GM12874 (cell line): ENCODE results near the gene VPS13D.

Source experiments
- TF ChIP-seq, protein P1 (sequence below): IDR thresholded peaks from 2 replicates; pipeline ENCODE4 v1.5.1; 2011; ENCODE audit warnings: low read depth, mild to moderate bottlenecking, control low read depth, low read length, moderate library complexity; ENCODE audit not compliant: insufficient read depth

The VPS13D gene

DNA sequence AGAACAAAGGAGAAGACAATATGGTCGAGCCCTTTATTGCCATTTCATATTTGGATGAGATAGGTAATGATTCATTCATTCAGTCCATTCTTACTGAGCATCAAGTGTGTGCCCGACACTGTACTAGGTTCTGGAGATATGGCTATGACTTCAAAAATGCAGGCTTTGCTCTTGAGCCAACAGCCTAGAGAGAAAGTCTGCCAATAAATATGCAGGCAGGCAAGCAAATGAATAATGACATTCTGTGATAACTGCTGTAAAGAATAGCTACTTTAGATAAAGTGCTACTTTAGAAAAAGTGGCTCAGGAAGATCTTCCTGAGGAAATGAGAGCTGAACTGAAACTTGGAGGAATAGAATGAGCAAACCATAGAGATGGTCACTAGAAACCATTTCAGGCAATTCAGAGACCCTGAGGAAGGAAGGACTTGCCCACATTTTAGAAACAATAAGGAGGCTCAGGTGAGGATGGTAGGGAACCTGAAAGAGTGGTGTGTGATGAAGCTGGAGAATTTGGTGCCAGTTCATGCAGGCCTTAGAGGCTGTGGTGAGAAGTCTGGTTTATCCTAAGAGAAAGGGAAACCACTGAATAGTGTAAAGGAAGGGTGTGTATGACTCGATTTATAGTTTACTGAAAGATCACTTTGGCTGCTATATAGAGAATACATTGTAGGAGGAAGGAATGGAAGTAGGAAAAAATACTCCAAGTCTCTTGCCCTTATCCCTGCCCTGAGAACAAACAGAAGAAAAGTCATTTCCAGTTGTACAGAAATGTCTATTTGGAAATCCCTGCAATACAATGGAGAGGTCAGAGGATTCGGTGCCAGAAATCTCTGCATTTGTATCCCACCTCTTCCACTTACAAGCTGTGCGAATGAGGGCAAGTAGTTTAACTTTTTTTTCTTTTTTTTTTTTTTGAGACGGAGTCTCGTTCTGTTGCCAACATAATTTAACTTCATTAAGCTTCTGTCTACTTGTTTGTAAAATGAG is 167.9 kb downstream of the VPS13D start:
- TF ChIP-seq, protein P1, sequence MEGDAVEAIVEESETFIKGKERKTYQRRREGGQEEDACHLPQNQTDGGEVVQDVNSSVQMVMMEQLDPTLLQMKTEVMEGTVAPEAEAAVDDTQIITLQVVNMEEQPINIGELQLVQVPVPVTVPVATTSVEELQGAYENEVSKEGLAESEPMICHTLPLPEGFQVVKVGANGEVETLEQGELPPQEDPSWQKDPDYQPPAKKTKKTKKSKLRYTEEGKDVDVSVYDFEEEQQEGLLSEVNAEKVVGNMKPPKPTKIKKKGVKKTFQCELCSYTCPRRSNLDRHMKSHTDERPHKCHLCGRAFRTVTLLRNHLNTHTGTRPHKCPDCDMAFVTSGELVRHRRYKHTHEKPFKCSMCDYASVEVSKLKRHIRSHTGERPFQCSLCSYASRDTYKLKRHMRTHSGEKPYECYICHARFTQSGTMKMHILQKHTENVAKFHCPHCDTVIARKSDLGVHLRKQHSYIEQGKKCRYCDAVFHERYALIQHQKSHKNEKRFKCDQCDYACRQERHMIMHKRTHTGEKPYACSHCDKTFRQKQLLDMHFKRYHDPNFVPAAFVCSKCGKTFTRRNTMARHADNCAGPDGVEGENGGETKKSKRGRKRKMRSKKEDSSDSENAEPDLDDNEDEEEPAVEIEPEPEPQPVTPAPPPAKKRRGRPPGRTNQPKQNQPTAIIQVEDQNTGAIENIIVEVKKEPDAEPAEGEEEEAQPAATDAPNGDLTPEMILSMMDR: no peak

- TF ChIP-seq, protein P1: no peak
Measured at GRCh38 chr1:12398479-12398878, 168.6 kb downstream of the VPS13D start.

- TF ChIP-seq, protein P1: no peak
Measured at GRCh38 chr1:12400027-12400693, 170.3 kb downstream of the VPS13D start.

DNA sequence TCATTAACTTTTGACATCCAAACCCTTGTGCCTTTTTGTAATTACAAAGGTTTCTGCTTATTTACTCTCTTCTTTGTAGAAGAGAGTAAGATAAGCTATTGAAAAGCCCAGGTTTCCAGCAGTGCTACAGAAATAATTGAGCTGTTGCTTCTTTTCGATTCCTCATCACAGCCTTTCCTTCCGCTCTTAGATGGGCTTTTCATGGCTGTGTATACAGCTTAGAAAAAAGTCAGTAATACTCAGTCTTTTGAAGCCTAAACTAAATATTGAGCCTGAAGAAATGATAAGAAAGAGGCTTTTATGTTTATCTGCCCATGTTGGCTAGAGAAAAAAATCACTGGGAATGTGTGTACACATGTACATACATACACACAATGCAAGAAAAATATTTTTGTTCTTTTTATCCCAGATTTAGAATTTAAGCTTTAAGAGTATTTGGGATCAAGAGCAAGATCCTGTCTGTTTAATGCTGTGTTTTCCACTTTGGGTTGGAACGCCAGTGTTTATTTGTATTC is 172.4 kb downstream of the VPS13D start:
- TF ChIP-seq, protein P1: no peak

DNA sequence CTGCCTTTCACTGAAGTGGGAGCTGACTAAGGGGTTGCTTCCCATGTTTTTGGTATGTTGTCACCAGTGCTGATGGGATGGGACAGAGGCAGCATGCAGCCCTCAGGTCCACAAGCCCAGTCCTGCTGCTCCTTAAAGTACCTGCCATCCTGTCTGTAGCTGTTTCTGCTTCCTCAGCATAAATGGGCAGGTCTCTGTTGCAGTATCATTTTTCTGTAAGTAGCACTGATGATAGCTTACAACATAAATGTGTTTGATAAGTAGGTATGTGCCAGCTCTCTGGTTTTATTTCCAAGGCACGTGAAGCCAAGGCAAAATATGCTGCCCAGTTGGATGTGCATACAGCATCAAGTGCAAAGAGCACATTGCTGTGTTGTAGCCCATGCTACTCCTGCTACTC is 173.0 kb downstream of the VPS13D start:
- TF ChIP-seq, protein P1: no peak

DNA sequence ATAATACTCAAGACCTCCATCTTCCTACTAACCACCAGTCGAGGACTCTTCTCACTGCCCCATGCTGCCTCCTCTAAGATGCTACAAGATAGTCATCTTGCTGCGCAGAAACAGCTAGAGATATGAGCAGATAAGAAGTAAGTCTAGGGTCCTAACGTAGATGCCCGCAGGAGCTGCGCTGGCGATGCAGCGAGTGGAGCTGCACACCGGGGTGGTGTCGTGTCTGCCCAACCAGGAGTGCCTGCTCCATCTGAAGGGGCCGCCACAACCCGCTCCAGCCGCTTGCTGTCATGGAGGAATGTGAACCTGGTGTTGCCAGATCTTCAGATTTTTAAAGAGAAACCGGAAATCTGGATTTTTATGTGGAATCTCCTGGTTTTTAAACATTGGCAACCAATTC is 175.1 kb downstream of the VPS13D start:
- TF ChIP-seq, protein P1: no peak
